ENCODE results near the gene TTC39C. TPM values are rescaled to one million over a fixed set of nuclear protein-coding genes. Genes with fewer than 3 reads are reported as not detected.

The TTC39C gene
- total and polyA plus RNA-seq, 7 donors = 0.48 to 2.4 (median 1.2) TPM

- no peak for TF ChIP-seq CTCF (IDR thresholded peaks at IDR 0.05)
- H3K27me3 ChIP-seq (ENCODE audit: insufficient read depth in 3 of 3, low read length in 2 of 3) = no peaks in the 10 kb centered on the region
- H3K27ac ChIP-seq = no peak overlapping the region
- H3K4me1 ChIP-seq = no peaks in the 10 kb centered on the region
- H3K36me3 ChIP-seq (ENCODE audit: insufficient read depth in 1 of 2, low read depth in 1 of 2) = no peaks in the 10 kb centered on the region
- no peaks in the 10 kb centered on the region for H3K9me3 ChIP-seq
- ATAC-seq (no peak), DNase-seq (no peak)
- intact Hi-C loops (cut with DNase I) = no loop called here
- H3K4me3 ChIP-seq = no peak overlapping the region
- 60 to 71% (median 70%) methylated on average over 6 of the region's 6 CpGs for WGBS, 3 donors
Measured at GRCh38 chr18:23972453-23972852, 42.1 kb upstream of the TTC39C start.

GRCh38 chr18:23977103-23977502 is 37.5 kb upstream of the TTC39C start:
- H3K36me3 ChIP-seq (ENCODE audit: insufficient read depth in 1 of 2, low read depth in 1 of 2) = no peaks in the 10 kb centered on the region
- 96 to 98% (median 97%) methylated on average over 7 of the region's 7 CpGs for WGBS, 3 donors
- H3K27ac ChIP-seq = no peak overlapping the region
- DNase-seq (no peak), ATAC-seq (no peak)
- H3K27me3 ChIP-seq (ENCODE audit: insufficient read depth in 3 of 3, low read length in 2 of 3) = no peaks in the 10 kb centered on the region
- intact Hi-C loops (cut with DNase I) = no loop called here
- no peaks in the 10 kb centered on the region for H3K4me1 ChIP-seq
- H3K4me3 ChIP-seq = no peak overlapping the region
- no peaks in the 10 kb centered on the region for H3K9me3 ChIP-seq
- no peak for TF ChIP-seq CTCF (IDR thresholded peaks at IDR 0.05)

- DNase-seq = no peak
- Histone ChIP-seq H3K4me3 (no peak overlapping the region), H3K9me3 (no peaks in the 10 kb centered on the region), H3K27ac (no peak overlapping the region), H3K4me1 (no peaks in the 10 kb centered on the region), H3K36me3 (ENCODE audit: insufficient read depth in 1 of 2, low read depth in 1 of 2) (no peaks in the 10 kb centered on the region), H3K27me3 (ENCODE audit: insufficient read depth in 3 of 3, low read length in 2 of 3) (no peaks in the 10 kb centered on the region)
- WGBS, 3 donors = 76 to 87% (median 81%) methylated on average over 1 of the region's 1 CpG
- intact Hi-C loops (cut with DNase I) = no loop called here
- no peak for TF ChIP-seq CTCF (IDR thresholded peaks at IDR 0.05)
- no peak for ATAC-seq
Measured at GRCh38 chr18:23977719-23978483, 36.7 kb upstream of the TTC39C start.

- Histone ChIP-seq H3K27ac (no peak overlapping the region), H3K36me3 (ENCODE audit: insufficient read depth in 1 of 2, low read depth in 1 of 2) (no peaks in the 10 kb centered on the region), H3K4me1 (no peaks in the 10 kb centered on the region), H3K9me3 (no peaks in the 10 kb centered on the region), H3K4me3 (no peak overlapping the region), H3K27me3 (ENCODE audit: insufficient read depth in 3 of 3, low read length in 2 of 3) (no peaks in the 10 kb centered on the region)
- intact Hi-C loops (cut with DNase I) = no loop called here
- DNase-seq (no peak), ATAC-seq (no peak)
- whole genome bisulfite sequencing, 3 donors = 53 to 63% (median 58%) methylated on average over 8 of the region's 8 CpGs
- TF ChIP-seq CTCF (IDR thresholded peaks at IDR 0.05) = no peak
Measured at GRCh38 chr18:23981369-23981980, 33.1 kb upstream of the TTC39C start.
